Measurements from ENCODE around the gene RNF20.
A peak's percentile ranks its signal among the peaks of the same experiment; 100 is the strongest.

- peak; percentile 26; the same call in 1 of the 2 replicates for TF ChIP-seq CTCF (conservative IDR thresholded peaks at IDR 0.05; ENCODE audit: low read depth, low read length)
- TF ChIP-seq RFX5 (IDR thresholded peaks at IDR 0.05; ENCODE audit: low read depth, low read length) = no peak
- TF ChIP-seq POLR2A (IDR thresholded peaks at IDR 0.05; ENCODE audit: low read depth, low read length) = 0 out of 2 replicates have a peak, but pooled peaks have one; percentile 33
- no peak; the same call in 1 of the 2 replicates for TF ChIP-seq RAD21 (IDR thresholded peaks at IDR 0.05; ENCODE audit: low read length)
- no peak for TF ChIP-seq RCOR1 (IDR thresholded peaks at IDR 0.05; ENCODE audit: insufficient replicate concordance, low read length)
- TF ChIP-seq, protein P1, sequence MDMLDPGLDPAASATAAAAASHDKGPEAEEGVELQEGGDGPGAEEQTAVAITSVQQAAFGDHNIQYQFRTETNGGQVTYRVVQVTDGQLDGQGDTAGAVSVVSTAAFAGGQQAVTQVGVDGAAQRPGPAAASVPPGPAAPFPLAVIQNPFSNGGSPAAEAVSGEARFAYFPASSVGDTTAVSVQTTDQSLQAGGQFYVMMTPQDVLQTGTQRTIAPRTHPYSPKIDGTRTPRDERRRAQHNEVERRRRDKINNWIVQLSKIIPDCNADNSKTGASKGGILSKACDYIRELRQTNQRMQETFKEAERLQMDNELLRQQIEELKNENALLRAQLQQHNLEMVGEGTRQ (IDR thresholded peaks at IDR 0.05; ENCODE audit: low read depth, low read length) = peak; percentile 52; the same call in 1 of the 2 replicates
- no peak for TF ChIP-seq FOS (IDR thresholded peaks at IDR 0.05; ENCODE audit: low read depth, low read length)
- TF ChIP-seq CEBPB (IDR thresholded peaks at IDR 0.05; ENCODE audit: low read depth, low read length) = no peak
- TF ChIP-seq CHD1 (IDR thresholded peaks at IDR 0.05; ENCODE audit: low read depth, low read length) = no peak
Measured at GRCh38 chr9:101486693-101487442, 46.8 kb upstream of the RNF20 start.

Data from IMR-90 (cell line).